ENCODE results near the gene PRPF40B.

GRCh38 chr12:49626169-49626835 is 2.9 kb downstream of the PRPF40B start:
- TF ChIP-seq RERE (CRISPR knock-in tag; IDR thresholded peaks at IDR 0.05; ENCODE audit: borderline replicate concordance) (no peak), RAD21 (CRISPR knock-in tag; conservative IDR thresholded peaks at IDR 0.05 in 1 of 2, IDR thresholded peaks at IDR 0.05 in 1 of 2) (peak in 1 of 2 experiments; percentile 24; a peak in 1 of 4 replicates), SIX5 (IDR thresholded peaks at IDR 0.05; ENCODE audit: borderline replicate concordance in 1 of 2, insufficient read depth in 1 of 2, low read depth in 1 of 2, low read length in 2 of 2) (no peak), SREBF2 (CRISPR knock-in tag; IDR thresholded peaks at IDR 0.05) (no peak), TCF7 (IDR thresholded peaks at IDR 0.05; ENCODE audit: borderline replicate concordance) (no peak), NR3C1 (CRISPR knock-in tag; IDR thresholded peaks at IDR 0.05) (no peak), HMG20B (CRISPR knock-in tag; IDR thresholded peaks at IDR 0.05) (no peak), SETDB1 (IDR thresholded peaks at IDR 0.05; ENCODE audit: low read length) (no peak), POLR2AphosphoS2 (IDR thresholded peaks at IDR 0.05; ENCODE audit: low read length) (no peak), CTCF (IDR thresholded peaks at IDR 0.05 in 2 of 3, conservative IDR thresholded peaks at IDR 0.05 in 1 of 3; ENCODE audit: insufficient read depth in 2 of 3, low read depth in 1 of 3, low read length in 3 of 3) (peak in 2 of 3 experiments; percentile 22 to 26; a peak in 2 of 6 replicates), POLR2A (conservative IDR thresholded peaks at IDR 0.05) (no peak), ZNF407 (IDR thresholded peaks at IDR 0.05; ENCODE audit: low read depth) (no peak), WHSC1 (IDR thresholded peaks at IDR 0.05; ENCODE audit: low read length) (no peak), PKNOX1 (IDR thresholded peaks at IDR 0.05) (no peak)

Measured in K562 (cell line).